Measurements from ENCODE around the gene KRTAP5-2. TPM values are rescaled to one million over a fixed set of nuclear protein-coding genes. Genes with fewer than 3 reads are reported as not detected.

The KRTAP5-2 gene
- total RNA-seq, 1 donor = not detected

DNA sequence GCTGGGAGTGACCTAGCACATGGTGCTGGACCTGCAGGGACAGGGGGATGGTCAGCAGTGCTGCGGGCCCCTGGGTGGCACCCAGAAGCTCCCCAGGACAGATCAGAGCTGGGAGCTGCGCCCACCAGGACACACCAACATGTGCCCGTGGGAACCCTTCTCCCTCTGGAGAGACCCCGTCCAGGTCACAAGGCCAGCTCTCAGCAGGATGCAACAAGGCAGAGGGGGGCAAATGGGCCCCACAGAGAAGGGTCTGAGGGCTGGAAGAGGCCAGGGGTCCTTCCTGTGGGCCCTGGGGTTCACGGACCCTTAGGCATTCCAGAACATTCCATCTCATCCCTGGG is 32.2 kb downstream of the KRTAP5-2 start:
- DNase-seq (ENCODE audit: low read depth) = no peak
- TF ChIP-seq, protein P1, sequence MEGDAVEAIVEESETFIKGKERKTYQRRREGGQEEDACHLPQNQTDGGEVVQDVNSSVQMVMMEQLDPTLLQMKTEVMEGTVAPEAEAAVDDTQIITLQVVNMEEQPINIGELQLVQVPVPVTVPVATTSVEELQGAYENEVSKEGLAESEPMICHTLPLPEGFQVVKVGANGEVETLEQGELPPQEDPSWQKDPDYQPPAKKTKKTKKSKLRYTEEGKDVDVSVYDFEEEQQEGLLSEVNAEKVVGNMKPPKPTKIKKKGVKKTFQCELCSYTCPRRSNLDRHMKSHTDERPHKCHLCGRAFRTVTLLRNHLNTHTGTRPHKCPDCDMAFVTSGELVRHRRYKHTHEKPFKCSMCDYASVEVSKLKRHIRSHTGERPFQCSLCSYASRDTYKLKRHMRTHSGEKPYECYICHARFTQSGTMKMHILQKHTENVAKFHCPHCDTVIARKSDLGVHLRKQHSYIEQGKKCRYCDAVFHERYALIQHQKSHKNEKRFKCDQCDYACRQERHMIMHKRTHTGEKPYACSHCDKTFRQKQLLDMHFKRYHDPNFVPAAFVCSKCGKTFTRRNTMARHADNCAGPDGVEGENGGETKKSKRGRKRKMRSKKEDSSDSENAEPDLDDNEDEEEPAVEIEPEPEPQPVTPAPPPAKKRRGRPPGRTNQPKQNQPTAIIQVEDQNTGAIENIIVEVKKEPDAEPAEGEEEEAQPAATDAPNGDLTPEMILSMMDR (IDR thresholded peaks at IDR 0.05; ENCODE audit: insufficient read depth, low read depth, low read length) = no peak
- H3K4me3 ChIP-seq (ENCODE audit: low read depth, low read length) = no peak overlapping the region

DNA sequence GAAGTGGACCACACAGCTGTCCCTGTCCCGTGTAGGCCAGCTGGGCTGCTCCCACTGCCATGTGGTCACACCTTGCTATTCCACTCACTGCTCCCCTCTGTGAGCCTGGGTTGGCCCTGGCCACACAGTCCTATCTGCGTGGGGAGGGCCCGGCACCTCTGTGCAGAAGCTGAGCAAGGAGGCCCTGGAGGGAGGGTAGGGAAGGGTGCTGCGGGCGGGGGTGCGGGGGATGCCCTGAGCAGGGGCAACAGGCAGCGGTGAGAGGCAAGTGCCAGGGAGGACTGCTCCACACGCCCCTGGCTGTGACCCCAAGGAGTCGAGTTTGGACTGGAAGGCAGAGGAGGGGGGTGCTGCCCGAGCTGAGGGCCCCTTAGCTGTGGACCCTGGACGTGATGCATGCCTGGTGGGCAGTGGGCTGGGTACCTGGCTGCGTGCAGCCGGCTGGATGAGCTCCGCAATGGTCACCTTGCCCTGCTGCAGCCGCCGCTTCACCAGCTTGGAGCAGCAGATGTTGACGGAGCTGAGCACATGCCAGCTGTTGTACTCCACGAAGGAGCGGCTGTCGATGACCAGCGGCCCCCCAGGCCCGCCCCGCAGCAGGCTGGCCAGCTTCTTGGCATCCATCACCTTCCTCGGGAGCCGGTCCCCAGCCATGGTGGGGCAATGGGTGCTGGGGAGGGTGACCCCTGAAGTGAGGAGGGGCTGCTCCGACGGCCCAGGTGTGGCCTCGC is 32.8 kb downstream of the KRTAP5-2 start:
- TF ChIP-seq, protein P1 (IDR thresholded peaks at IDR 0.05; ENCODE audit: insufficient read depth, low read depth, low read length) = no peak
- no peak overlapping the region for H3K4me3 ChIP-seq (ENCODE audit: low read depth, low read length)
- DNase-seq (ENCODE audit: low read depth) = no peak

DNA sequence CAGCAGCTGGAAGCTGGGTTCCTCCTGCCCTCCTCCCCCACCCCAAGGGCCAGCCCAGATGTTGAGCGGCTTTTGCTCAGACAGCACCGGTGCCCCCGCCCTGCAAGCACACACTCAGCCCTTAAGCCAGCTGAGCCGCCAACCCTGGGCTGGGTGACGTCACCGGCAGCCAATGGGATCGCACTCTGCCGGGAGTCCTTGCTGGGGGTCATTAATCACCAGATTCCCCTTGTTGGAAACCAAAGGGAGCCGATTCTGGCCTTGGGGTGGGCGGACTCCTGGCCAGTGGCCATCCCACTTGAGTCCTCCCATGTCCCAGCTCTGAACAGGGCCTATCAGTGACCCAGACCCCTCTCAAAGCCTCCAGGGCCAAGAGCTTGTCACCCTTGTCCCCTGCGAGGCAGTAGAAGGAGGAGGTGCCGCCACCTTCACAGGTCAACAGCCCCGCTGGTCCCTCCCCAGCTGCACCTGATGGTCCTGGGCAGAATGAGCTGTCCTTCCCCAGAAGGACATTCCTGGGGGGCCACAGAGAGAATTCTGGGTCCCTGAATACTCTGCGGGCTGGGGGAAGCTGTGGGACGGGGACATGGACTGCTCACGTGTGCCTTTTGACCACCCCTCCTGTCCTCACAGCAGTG is 33.4 kb downstream of the KRTAP5-2 start:
- TF ChIP-seq, protein P1 (IDR thresholded peaks at IDR 0.05; ENCODE audit: insufficient read depth, low read depth, low read length) = no peak
- peak; percentile 78 for DNase-seq (ENCODE audit: low read depth)
- H3K4me3 ChIP-seq (ENCODE audit: low read depth, low read length) = no peak overlapping the region

DNA sequence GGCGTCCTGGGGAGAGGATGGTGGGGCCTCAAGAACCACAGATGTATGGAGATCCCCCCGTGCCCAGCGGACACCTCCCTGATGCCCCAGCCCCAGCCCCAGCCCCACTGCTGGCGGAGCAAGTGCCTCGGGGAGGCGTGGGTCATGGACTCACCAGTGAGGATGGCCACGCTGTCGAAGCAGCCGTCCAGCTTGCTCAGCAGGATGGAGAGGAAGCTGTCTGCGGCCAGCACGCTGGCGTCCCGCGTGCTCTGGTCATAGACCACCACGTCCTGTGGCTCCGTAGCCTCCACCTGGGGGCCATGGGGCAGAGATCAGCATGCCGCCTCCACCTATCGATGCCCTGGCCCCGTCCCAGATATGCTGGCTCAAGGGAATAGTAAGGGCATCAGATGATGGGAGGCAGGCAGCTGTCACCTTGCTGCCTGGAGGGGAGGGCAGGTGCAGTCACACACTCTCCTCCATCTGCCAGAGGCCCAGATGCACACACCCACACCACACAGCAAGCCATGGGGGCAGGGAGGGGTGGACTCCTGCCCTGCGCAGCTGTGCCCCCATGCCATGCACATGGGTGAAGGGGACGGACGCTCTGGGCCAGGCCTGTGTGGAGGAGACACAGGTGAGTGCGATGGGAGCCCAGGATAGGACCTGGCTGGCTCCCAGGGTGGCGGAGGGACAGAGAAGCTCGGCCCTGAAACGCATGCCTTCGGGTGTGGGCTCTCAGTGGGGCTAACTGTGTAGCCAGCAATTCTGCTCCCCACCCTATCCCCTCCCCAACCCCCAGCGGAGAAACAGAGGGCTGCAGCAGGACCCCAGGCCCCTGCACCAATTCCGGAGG is 34.2 kb downstream of the KRTAP5-2 start:
- TF ChIP-seq, protein P1 (IDR thresholded peaks at IDR 0.05; ENCODE audit: insufficient read depth, low read depth, low read length) = no peak
- DNase-seq (ENCODE audit: low read depth) = no peak

DNA sequence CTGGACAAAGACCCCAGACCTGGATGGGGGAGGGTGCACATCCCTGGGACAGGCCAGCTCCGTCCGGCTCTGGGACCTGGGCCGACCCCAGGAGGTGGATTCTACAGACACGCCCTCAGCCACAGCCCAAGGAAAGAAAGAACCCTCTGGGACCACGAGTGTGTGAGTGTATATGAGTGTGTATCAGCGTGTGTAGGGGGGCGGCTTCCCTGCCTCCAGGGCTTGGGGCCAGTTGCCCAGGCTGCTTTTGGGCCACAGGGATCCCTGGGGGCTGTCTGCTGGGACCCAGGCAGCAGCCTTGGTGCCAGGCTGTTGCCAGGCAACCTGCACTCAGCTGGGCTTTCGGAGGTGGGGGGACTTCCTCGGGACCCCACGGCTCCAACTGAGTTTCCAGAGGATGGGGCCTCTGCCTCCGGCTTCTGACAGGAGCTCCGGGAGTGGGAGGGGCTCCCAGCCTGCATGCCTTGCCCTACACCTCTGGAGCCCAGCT is 34.9 kb downstream of the KRTAP5-2 start:
- no peak for DNase-seq (ENCODE audit: low read depth)
- H3K4me3 ChIP-seq (ENCODE audit: low read depth, low read length) = no peak overlapping the region
- TF ChIP-seq, protein P1 (IDR thresholded peaks at IDR 0.05; ENCODE audit: insufficient read depth, low read depth, low read length) = no peak

More for the DNA sequence above, 34.2 kb downstream of the KRTAP5-2 start:
- no peak overlapping the region for H3K4me3 ChIP-seq (ENCODE audit: low read depth, low read length)

DNA sequence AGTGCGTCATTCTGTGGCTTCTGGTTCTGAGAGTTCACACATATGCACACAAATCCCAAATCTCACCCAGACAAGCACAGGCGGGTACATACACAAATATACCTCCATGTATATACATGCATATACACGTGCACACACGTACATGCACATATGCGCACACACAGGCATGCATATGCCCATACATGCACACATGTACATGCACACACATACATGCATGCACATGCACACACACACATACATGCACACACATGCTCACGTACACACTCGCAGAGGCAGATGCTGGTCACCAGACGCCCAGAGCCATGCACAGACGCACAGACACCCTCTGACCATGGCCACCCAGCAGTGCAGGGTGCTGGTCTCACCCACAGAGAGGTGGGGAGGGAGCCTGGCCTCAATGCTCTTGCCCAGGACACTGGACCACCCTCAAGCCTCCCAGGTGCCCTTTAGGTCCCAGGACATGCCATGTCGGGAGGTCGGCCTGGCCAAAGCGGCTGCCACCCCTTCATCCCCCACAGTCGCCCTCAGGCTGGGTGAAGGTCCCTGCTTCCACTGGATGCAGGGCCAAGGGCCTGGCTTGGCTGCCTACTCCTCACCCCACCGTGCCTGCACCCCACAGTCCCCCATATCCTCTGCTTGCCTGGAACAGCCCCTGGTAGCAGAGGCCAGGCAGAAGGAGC is 35.5 kb downstream of the KRTAP5-2 start:
- no peak for DNase-seq (ENCODE audit: low read depth)
- no peak overlapping the region for H3K4me3 ChIP-seq (ENCODE audit: low read depth, low read length)
- TF ChIP-seq, protein P1 (IDR thresholded peaks at IDR 0.05; ENCODE audit: insufficient read depth, low read depth, low read length) = no peak
